GM19467 (cell line): ENCODE results near the gene SPR.

Experiments
- ATAC-seq: cut with Tn5 transposase; IDR thresholded peaks from one replicate; pipeline ENCODE4 v1.9.1; 2021; ENCODE audit warnings: mild to moderate bottlenecking, moderate library complexity; ENCODE audit not compliant: unreplicated experiment

SPR gene

GRCh38 chr2:72915320-72915906, 28.2 kb downstream of the SPR start:
- ATAC-seq, result no peak

DNA sequence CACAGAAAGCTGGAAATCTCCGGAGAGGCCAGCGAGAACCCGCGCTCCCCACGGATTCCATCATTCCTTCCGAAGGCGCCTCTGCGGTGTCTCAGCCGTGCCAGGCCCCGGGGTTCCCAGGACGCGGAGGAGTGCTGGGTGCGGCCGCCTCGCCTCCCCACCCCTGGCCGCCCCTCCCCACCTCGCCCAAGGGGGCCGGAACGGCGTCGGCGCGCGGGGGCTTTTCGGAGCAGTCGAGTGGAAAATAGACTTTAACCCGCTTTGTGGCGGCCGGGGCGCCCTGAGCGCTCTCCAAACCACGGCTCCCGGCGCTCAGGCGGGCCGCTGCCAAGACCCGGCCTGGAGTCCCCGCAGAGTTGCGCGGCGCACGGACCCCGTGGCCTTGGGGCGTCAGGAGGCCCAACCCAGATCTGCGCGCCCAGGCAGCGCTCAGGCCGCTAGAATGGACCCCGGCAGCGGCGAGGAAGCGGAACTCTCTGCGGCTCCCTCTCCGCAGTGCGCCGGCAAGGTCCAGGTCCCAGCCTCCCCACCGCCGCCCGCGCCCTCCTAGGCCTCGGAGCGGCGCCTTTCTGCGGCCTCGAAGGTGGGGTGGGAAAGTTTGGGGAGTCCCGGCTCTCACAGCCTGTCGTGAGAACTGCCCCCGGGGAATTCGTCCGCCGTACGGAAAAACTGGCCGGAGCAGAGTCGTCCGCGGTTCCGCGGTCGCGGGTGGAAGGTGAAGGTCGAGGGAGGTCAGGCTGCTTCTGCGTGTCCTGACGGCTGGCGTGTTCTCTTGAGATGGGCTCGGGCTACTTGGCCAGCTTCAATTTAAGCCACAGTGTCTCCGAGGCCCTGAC, 28.9 kb downstream of the SPR start:
- peak; percentile 43 for ATAC-seq

- peak; percentile 1 for ATAC-seq
Measured at GRCh38 chr2:72916743-72917137, 29.5 kb downstream of the SPR start.

DNA sequence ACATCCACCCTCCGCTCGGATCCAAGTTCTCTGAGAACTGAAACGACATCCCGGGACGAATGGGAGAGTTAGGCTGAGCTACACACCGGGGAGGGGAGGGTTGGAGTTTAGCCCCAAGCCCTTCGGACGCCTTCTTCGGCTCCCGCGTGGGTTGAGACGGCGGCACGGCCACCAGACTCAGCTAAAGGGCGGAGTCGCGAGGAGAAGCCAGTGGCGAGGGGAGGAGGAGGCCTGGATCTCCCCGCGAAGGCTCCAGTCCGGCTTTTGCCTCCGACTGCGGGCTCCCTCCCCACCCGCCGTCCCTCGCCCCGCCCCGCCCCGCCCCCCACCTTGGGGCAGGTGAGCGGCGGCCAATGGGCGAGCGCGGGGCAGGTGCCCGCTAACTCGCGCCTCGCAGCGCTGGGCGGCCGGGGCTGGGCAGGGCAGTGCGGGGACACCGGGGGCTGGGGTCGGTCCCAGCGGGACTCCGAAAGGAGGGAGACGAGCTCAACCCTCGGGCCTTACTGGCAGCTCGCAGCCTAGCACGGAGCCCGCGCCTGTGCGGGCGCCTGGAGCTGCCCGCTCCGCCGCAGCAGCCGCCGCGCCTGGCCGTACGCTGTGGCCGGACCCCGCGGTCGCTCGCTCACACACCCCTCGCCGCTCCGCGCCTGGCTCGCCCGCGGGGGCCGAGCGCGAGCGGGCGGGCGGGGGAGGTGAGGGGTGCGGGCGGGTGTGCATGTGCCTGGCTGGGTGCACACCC, 30.1 kb downstream of the SPR start, which contains the start of gene EMX1:
Gene EMX1, plus strand, starts transcription at position 382 of the 739 bp plus-strand sequence. Its CDS starts 334 bp downstream, at position 716.
- peak; percentile 36 for ATAC-seq

DNA sequence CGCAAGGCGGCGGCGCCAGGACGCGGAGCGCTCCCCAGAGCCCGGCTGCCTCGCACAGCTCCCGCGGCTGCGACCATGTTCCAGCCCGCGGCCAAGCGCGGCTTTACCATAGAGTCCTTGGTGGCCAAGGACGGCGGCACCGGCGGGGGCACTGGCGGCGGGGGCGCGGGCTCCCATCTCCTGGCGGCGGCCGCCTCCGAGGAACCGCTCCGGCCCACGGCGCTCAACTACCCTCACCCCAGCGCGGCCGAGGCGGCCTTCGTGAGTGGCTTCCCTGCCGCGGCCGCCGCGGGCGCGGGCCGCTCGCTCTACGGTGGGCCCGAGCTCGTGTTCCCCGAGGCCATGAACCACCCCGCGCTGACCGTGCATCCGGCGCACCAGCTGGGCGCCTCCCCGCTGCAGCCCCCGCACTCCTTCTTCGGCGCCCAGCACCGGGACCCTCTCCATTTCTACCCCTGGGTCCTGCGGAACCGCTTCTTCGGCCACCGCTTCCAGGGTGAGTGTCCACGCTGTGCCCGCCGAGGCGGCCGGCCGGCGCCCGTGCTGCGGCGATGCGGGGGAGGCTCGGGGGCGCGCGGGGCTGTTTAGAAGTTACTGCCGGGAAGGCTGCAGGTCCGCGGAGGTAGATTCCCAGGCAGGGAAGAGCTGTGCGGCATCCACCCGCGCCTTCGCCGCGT, 30.8 kb downstream of the SPR start:
- ATAC-seq, result no peak

- ATAC-seq, result no peak
Measured at GRCh38 chr2:72919414-72920317, 32.5 kb downstream of the SPR start.

- no peak for ATAC-seq
Measured at GRCh38 chr2:72920318-72921087, 33.3 kb downstream of the SPR start.

GRCh38 chr2:72921088-72921851, 34.1 kb downstream of the SPR start:
- ATAC-seq, result no peak

DNA sequence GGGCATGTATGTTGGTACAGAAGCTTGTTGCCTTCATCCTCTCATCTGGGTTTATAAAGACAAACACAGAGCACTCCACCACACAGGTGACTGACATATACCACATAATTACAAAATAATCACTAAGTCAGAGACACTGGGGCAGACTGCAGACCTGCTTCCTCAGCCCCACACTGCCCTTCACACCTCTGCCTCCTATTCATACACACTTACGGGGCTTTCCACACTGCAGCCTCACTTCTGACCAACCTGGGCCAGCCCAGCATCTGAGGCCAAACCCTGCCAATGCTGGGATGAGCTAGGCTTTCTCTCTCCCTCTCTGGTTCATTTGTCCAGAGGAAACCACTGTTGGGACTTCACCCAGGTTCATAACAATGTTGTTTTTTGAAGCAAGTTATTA, 34.6 kb downstream of the SPR start:
- ATAC-seq, result no peak

GRCh38 chr2:72923833-72924352, 36.7 kb downstream of the SPR start:
- ATAC-seq, result no peak

GRCh38 chr2:72924353-72925240, 37.4 kb downstream of the SPR start:
- no peak for ATAC-seq

DNA sequence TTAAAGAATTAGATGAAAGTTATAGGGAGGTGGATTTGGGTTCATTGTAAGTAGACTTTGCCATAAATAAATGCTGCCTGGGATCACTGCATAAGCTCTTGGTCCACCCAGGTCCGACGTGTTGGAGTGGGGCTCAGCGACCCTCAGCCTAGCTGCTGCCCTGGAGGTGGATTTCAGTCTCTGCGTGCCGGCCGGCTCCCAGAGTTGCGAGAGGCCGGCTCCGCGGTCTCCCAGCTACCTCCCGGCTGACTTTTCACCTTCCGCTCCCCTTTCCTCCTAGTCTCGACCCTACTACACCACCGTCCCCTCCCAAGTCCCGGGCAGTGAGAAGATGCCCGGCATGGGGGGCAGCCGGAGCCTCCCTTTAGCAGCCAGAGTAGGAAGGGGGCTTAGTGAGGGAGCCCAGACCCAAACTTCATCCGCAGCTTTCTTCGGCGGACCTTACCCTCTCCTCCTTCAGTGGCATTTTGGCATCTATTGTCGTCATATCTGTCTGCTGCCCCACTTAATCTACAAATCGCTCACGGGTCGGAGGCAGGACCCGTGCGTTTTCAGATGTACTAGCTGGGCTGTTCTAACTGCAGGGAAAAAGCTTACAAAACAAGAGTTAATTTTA, 38.2 kb downstream of the SPR start:
- ATAC-seq, result no peak

- no peak for ATAC-seq
Measured at GRCh38 chr2:72926368-72926767, 39.2 kb downstream of the SPR start.

DNA sequence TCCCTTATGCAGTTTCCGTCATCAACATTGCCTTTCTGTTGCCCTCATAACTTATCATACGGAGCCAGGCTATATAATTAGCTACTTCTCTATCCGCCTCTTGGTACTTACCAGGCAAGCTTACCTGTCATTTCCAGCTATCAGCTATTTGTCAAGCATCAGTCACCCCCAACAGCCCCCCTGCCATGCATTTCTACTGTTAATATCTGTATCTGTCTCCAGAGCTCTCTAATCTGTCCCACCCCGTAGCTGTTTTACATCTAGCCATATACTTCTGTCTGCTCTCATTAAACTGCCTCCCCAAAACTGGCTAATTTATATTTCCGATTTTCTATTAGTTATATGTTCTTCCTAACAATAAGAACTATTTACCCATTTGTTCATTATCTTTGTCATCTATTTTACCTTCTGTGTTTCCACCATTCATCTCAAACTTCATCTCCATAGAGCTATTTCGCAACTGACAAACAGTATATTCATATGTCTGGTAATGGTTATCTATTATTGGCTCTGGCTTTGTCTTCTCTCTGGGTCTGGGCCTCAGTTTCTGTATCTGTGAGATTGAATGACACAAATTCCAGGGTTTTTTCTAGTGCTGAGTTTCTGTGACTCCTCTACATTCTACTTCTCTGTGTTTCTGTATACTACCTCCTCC, 39.7 kb downstream of the SPR start:
- ATAC-seq, result no peak

DNA sequence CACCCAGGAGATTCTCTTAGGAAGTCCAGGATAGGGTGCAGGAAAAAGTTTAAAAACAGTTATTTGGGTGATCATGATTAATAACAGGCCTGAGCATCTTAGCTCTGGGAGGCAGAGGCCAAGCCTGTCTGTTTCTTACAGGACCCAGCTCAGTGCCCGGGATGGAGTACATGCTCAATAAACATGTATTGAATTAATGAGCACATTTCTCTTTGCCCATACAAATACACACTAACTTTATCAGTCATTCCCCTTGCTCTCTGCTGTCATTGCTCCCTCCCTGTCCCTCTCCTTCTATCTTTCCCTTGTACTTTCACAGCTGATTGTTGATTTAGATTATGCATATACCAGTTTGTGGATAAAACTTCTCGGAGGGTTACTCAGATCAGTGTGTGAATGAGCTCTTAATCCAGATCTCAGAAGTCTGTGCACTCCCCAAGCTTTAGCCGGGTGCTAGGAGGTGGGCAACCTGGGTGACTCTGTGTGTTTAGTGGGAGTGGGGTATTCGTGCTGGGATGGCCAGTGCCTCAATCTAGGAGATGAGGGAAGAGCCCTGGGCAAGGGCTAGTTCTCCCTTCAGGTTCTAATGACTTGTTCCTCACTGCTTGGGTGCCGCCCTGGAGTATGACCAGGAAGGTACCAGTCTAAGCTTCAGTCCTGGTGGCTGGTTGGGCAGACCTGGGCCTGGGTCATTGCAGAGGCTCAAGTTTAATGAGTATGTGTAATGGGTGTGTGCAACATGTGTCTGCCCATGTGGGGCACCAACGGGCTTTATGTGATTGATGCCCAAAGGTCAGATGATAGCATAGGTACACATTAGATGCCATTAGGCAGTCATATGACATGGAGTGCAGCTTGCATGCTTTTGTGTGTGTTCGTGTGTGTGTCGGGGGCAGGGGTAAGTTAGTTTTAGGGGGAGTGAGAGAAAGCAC, 40.7 kb downstream of the SPR start:
- no peak for ATAC-seq
